ENCODE data around the gene CNTNAP1. TPM values are rescaled to one million over a fixed set of nuclear protein-coding genes. Genes with fewer than 3 reads are reported as not detected.

Gene CNTNAP1
- total and polyA plus RNA-seq, 9 of the 15 experiments (the other 6 are each of a cell fraction or from before 2014, with no cell fraction given): 0.10 to 1.8 (median 0.62) TPM

DNA sequence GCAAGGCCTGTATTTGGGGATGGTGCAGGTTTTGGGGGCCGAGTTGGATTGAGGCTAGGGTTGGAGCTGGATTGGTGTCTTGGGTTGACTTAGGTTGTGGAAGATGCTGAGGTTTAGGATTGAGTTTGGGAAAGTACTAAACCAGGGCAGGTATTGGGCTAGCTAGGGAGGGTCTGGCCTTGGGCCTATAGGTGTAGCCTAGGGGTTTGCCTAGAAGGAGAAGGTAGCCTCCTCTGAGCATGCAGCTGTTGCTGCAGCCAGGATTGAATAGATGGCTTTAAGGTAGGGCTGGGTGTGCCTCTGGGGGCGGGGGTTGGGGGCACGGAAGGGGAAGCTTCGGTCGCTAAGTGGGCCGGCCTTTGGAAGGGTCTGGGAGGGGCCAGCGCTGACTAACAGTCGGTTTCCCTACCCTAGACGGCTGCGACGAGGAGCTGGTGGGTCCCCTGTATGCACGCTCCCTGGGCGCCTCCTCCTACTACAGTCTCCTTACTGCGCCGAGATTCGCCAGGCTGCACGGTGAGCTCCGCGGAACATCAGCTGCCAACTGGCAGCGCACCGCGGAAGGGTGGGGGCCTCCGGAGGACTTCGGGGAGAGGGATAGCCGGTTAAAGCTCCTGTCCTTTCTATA, 1.2 kb downstream of the CNTNAP1 start:
- Histone ChIP-seq H3K4me2 (ENCODE audit: insufficient read depth, low read length) (no peak overlapping the region), H3K4me3 (no peak overlapping the region), H3K27me3 (ENCODE audit: control insufficient read depth in 2 of 2, insufficient read depth in 2 of 2, low read length in 2 of 2) (no peaks in the 10 kb centered on the region), H3K4me1 (replicated peaks in 1 of 2; ENCODE audit: control insufficient read depth in 2 of 2, insufficient read depth in 2 of 2, low read length in 2 of 2) (peaks cover 22 to 73% of the 10 kb centered on the region in 2 experiments), H2AFZ (ENCODE audit: low read depth, low read length) (no peak overlapping the region), H3K27ac (ENCODE audit: extremely low read depth, low read depth, low read length) (no peak overlapping the region), H4K20me1 (replicated peaks; ENCODE audit: control insufficient read depth, insufficient read depth, low read length) (no peaks in the 10 kb centered on the region), H3K9me1 (ENCODE audit: control insufficient read depth, insufficient read depth, low read length) (no peaks in the 10 kb centered on the region), H3K9ac (ENCODE audit: insufficient read depth in 1 of 2, low read depth in 2 of 2, low read length in 2 of 2) (0 out of 4 replicates have a peak overlapping the region, but pooled peaks of 1 of the 2 experiments have one; percentile 3), H3K36me3 (ENCODE audit: control insufficient read depth, insufficient read depth, low read length) (no peaks in the 10 kb centered on the region), H3K9me3 (replicated peaks; ENCODE audit: control insufficient read depth, insufficient read depth, low read depth, low read length) (no peaks in the 10 kb centered on the region), H3K79me2 (ENCODE audit: control insufficient read depth, insufficient read depth, low read length) (peaks cover 5% of the 10 kb centered on the region; the same call in 1 of the 3 replicates)
- CTCF ChIA-PET (ENCODE audit: low intra/inter-chr PET ratio): no interaction called here
- intact Hi-C loops (cut with micrococcal nuclease) (no loop called here), in situ Hi-C loops (cut with MboI) (no loop called here)
- no peak for ATAC-seq
- 78% methylated on average over 22 of the region's 25 CpGs for WGBS (ENCODE audit: insufficient coverage, low coverage, missing lambda C conversion rate)
- no TSS peak for BruUV-seq (replicated peaks)
- DNase-seq (ENCODE audit: extremely low read depth in 1 of 4, low spot score in 3 of 4): no peak
- TF ChIP-seq PML (IDR thresholded peaks at IDR 0.05; ENCODE audit: low read length): no peak
- 0 out of 2 replicates have a peak, but pooled peaks have one; percentile 17 for TF ChIP-seq NFIC (IDR thresholded peaks at IDR 0.05)
- POLR2A ChIA-PET: interaction anchor here (0.6 to 1.0 kb wide), 5 partner anchors 9 to 100 kb away, joined by 3 to 5 read pairs (median 4); partner anchors contain the start of gene VPS25
- FAIRE-seq: no peak

DNA sequence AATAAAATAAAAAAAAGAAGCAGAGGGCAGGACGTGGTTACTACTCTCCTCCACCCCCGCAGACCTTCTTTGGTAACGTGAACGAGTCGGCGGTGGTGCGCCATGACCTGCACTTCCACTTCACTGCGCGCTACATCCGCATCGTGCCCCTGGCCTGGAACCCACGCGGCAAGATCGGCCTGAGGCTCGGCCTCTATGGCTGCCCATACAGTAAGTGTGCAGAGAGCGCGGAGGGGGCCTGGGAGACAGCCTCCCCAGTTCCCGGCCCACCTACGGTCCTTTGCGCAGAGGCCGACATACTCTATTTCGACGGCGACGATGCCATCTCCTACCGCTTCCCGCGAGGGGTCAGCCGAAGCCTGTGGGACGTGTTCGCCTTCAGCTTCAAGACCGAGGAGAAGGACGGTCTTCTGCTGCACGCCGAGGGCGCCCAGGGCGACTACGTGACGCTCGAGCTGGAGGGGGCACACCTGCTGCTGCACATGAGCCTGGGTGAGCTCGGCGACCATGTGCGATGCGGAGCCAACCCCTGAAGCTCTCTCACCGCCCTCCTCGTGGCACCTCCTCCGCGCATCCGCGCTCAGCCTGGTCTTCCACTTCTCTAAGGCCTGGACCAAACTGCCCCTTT, 2.7 kb downstream of the CNTNAP1 start:
- H3K9me1 ChIP-seq (ENCODE audit: control insufficient read depth, insufficient read depth, low read length): no peaks in the 10 kb centered on the region
- 90% methylated on average over 37 of the region's 50 CpGs for WGBS (ENCODE audit: insufficient coverage, low coverage, missing lambda C conversion rate)
- in situ Hi-C loops (cut with MboI) (no loop called here), intact Hi-C loops (cut with micrococcal nuclease) (no loop called here)
- peak overlapping the region in 1 of 2 experiments; percentile 48; a peak in 1 of 4 replicates for H3K9ac ChIP-seq (ENCODE audit: insufficient read depth in 1 of 2, low read depth in 2 of 2, low read length in 2 of 2)
- peaks cover 14 to 61% of the 10 kb centered on the region in 2 experiments for H3K4me1 ChIP-seq (replicated peaks in 1 of 2; ENCODE audit: control insufficient read depth in 2 of 2, insufficient read depth in 2 of 2, low read length in 2 of 2)
- BruUV-seq (replicated peaks): no TSS peak
- CTCF ChIA-PET (ENCODE audit: low intra/inter-chr PET ratio): no interaction called here
- no peak overlapping the region for H3K4me3 ChIP-seq
- FAIRE-seq (no peak), ATAC-seq (no peak), DNase-seq (ENCODE audit: extremely low read depth in 1 of 4, low spot score in 3 of 4) (no peak)
- H3K4me2 ChIP-seq (ENCODE audit: insufficient read depth, low read length): no peak overlapping the region
- POLR2A ChIA-PET: interaction anchor here (2.0 kb wide), 1 partner anchor 14 kb away, joined by 11 read pairs; no protein-coding TSS in a partner anchor
- H3K79me2 ChIP-seq (ENCODE audit: control insufficient read depth, insufficient read depth, low read length): no peaks in the 10 kb centered on the region; the same call in 2 of the 3 replicates
- no peaks in the 10 kb centered on the region for H3K36me3 ChIP-seq (ENCODE audit: control insufficient read depth, insufficient read depth, low read length)
- H3K27me3 ChIP-seq (ENCODE audit: control insufficient read depth in 2 of 2, insufficient read depth in 2 of 2, low read length in 2 of 2): no peaks in the 10 kb centered on the region
- no peaks in the 10 kb centered on the region for H3K9me3 ChIP-seq (replicated peaks; ENCODE audit: control insufficient read depth, insufficient read depth, low read depth, low read length)
- no peak overlapping the region for H3K27ac ChIP-seq (ENCODE audit: extremely low read depth, low read depth, low read length)
- no peak overlapping the region for H2AFZ ChIP-seq (ENCODE audit: low read depth, low read length)
- TF ChIP-seq EGR1 (conservative IDR thresholded peaks at IDR 0.05) (peak; percentile 40), ZBTB33 (CRISPR knock-in tag; IDR thresholded peaks at IDR 0.05) (peak; percentile 56; the same call in 1 of the 2 replicates), ZNF263 (CRISPR knock-in tag; IDR thresholded peaks at IDR 0.05; ENCODE audit: borderline replicate concordance) (no peak), VEZF1 (CRISPR knock-in tag; IDR thresholded peaks at IDR 0.05) (no peak), NRF1 (conservative IDR thresholded peaks at IDR 0.05 in 1 of 2, IDR thresholded peaks at IDR 0.05 in 1 of 2) (no peak)
- H4K20me1 ChIP-seq (replicated peaks; ENCODE audit: control insufficient read depth, insufficient read depth, low read length): no peaks in the 10 kb centered on the region

Data from K562 (cell line).